ENCODE measurements around the gene POLE.
A peak's percentile ranks its signal among the peaks of the same experiment; 100 is the strongest.

The POLE gene

DNA sequence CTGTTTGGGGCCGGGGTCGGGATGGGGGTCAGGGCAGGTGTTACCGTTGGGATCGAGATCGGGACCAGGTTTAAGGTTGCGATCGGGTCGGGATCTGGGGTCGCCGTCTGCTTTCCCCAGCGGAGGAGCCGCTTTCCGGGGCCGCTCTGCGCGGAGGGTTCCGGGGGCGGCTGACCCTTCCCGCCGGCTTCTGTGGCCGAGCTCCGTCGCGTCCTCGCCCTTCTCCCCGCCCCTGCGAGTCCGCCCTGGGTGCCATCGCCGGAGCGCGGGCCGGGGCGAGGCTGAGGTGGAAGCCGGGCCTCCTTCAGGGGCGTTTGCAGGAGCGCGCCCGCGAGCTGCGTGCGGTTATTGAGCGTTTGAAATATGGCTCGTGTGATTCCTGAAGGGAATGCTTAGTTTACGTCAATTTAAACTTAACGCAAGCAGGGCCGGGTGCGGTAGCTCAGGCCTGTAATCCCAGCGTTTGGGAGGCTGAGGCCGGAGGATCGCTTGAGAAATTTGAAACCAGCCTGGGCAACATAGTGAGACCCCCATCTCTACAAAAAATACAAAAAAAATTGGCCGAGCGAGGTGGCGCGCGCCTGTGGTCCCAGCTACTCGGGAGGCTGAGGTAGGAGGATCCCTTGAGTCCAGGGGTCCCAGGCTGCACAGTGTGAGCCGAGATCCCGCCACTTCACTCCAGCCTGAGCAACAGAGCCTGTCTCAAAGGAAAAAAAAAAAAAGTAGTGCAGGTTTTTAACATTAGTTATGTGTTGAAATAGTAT is 24.1 kb upstream of the POLE start:
- Histone ChIP-seq H3K27me3 (ENCODE audit: low read depth, low read length) (no peaks in the 10 kb centered on the region), H4K20me1 (ENCODE audit: insufficient read depth, low read length) (peaks cover 7% of the 10 kb centered on the region), H3K36me3 (replicated peaks; ENCODE audit: low read depth, low read length) (peaks cover 27% of the 10 kb centered on the region), H3K79me2 (ENCODE audit: low read length) (peaks cover 56% of the 10 kb centered on the region), H3K9me3 (ENCODE audit: insufficient read depth, low read length) (peaks cover 3% of the 10 kb centered on the region; the same call in 1 of the 2 replicates), H2AFZ (ENCODE audit: low read depth, low read length) (no peak overlapping the region), H3K4me2 (ENCODE audit: low read length) (peak overlapping the region; percentile 82), H3K9ac (ENCODE audit: low read length) (peak overlapping the region; percentile 75), H3K27ac (ENCODE audit: low read length) (peak overlapping the region; percentile 19; the same call in 1 of the 2 replicates), H3K4me1 (ENCODE audit: low read length) (peaks cover 12% of the 10 kb centered on the region; the same call in 1 of the 2 replicates), H3K4me3 (ENCODE audit: low read length) (peak overlapping the region; percentile 90)
- no peak for TF ChIP-seq EZH2phosphoT487 (IDR thresholded peaks at IDR 0.05; ENCODE audit: low read depth)
- TF ChIP-seq, protein P1, sequence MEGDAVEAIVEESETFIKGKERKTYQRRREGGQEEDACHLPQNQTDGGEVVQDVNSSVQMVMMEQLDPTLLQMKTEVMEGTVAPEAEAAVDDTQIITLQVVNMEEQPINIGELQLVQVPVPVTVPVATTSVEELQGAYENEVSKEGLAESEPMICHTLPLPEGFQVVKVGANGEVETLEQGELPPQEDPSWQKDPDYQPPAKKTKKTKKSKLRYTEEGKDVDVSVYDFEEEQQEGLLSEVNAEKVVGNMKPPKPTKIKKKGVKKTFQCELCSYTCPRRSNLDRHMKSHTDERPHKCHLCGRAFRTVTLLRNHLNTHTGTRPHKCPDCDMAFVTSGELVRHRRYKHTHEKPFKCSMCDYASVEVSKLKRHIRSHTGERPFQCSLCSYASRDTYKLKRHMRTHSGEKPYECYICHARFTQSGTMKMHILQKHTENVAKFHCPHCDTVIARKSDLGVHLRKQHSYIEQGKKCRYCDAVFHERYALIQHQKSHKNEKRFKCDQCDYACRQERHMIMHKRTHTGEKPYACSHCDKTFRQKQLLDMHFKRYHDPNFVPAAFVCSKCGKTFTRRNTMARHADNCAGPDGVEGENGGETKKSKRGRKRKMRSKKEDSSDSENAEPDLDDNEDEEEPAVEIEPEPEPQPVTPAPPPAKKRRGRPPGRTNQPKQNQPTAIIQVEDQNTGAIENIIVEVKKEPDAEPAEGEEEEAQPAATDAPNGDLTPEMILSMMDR (IDR thresholded peaks at IDR 0.05; ENCODE audit: low read depth, low read length), result no peak

DNA sequence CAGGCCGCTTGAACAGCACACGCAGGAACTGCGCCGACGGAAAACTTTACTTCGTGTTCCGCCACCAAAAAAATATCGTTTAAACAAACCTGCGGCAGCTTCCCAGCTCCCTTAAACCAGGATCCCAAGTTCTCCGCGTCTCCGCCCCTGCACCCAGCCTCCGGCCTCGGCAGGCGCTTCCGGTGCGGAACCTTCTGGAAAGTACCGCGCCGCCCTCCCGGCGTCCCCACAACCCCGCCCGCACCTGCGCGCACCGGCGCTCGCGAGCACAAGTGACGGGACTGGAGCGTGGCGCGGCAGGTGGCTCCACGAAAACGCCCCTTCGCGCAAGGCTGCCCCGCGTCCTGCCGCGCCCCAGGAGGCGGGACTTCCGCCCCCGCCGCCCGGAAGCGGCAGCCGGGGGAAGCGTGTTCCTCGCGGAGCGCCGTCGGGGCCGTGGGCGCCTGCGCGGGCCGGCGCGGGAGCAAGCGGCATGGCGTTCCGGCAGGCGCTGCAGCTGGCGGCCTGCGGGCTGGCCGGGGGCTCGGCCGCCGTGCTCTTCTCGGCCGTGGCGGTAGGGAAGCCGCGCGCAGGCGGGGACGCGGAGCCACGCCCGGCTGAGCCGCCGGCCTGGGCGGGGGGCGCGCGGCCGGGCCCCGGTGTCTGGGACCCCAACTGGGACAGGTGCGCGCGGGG is 23.4 kb upstream of the POLE start, which contains the start of gene PGAM5:
TSS of gene PGAM5 (plus strand) at position 438 of the 675 bp plus-strand sequence. CDS start at position 473, 35 bp downstream.
- H3K27me3 ChIP-seq (ENCODE audit: low read depth, low read length), result no peaks in the 10 kb centered on the region

DNA sequence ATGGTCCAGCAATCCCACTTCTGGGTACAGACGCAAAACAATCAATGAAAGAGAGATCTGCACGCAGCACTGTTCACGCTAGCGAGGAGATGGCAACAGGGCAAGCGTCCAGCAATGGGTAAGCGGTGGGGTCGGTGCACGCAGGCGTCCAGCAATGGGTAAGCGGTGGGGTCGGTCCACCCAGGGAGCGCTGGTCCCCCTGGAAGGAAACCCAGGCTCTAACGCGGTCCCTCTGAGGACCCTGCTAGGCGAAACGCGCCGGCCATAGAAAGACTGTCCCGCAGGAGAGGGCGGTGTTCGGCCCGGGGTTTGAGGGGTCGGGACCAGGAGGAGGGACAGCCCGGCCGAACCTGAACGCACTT is 22.9 kb upstream of the POLE start:
- peak overlapping the region; percentile 90 for H3K4me3 ChIP-seq (ENCODE audit: low read length)
- peaks cover 12% of the 10 kb centered on the region; the same call in 1 of the 2 replicates for H3K4me1 ChIP-seq (ENCODE audit: low read length)
- peak overlapping the region; percentile 73 for H3K27ac ChIP-seq (ENCODE audit: low read length)
- H3K9ac ChIP-seq (ENCODE audit: low read length), result peak overlapping the region; percentile 81
- H3K4me2 ChIP-seq (ENCODE audit: low read length), result peak overlapping the region; percentile 98
- peaks cover 3% of the 10 kb centered on the region; the same call in 1 of the 2 replicates for H3K9me3 ChIP-seq (ENCODE audit: insufficient read depth, low read length)
- TF ChIP-seq EZH2phosphoT487 (IDR thresholded peaks at IDR 0.05; ENCODE audit: low read depth), result no peak
- TF ChIP-seq, protein P1 (IDR thresholded peaks at IDR 0.05; ENCODE audit: low read depth, low read length), result no peak
- peak overlapping the region; percentile 61 for H2AFZ ChIP-seq (ENCODE audit: low read depth, low read length)
- H3K27me3 ChIP-seq (ENCODE audit: low read depth, low read length), result no peaks in the 10 kb centered on the region
- H3K36me3 ChIP-seq (replicated peaks; ENCODE audit: low read depth, low read length), result peaks cover 24% of the 10 kb centered on the region
- H4K20me1 ChIP-seq (ENCODE audit: insufficient read depth, low read length), result peaks cover 7% of the 10 kb centered on the region
- peaks cover 51% of the 10 kb centered on the region for H3K79me2 ChIP-seq (ENCODE audit: low read length)

More for the DNA sequence above, 23.4 kb upstream of the POLE start, which contains the start of gene PGAM5:
- Histone ChIP-seq H3K79me2 (ENCODE audit: low read length) (peaks cover 53% of the 10 kb centered on the region), H3K36me3 (replicated peaks; ENCODE audit: low read depth, low read length) (peaks cover 25% of the 10 kb centered on the region), H3K9me3 (ENCODE audit: insufficient read depth, low read length) (peaks cover 3% of the 10 kb centered on the region; the same call in 1 of the 2 replicates), H3K4me3 (ENCODE audit: low read length) (peak within 1 kb of the TSS; percentile 90), H2AFZ (ENCODE audit: low read depth, low read length) (peak within 1 kb of the TSS; percentile 61), H3K4me2 (ENCODE audit: low read length) (peak within 1 kb of the TSS; percentile 98), H3K27ac (ENCODE audit: low read length) (peak within 1 kb of the TSS; percentile 73), H3K4me1 (ENCODE audit: low read length) (peaks cover 12% of the 10 kb centered on the region; the same call in 1 of the 2 replicates), H3K9ac (ENCODE audit: low read length) (peak within 1 kb of the TSS; percentile 81), H4K20me1 (ENCODE audit: insufficient read depth, low read length) (peaks cover 7% of the 10 kb centered on the region)
- no peak for TF ChIP-seq EZH2phosphoT487 (IDR thresholded peaks at IDR 0.05; ENCODE audit: low read depth)
- TF ChIP-seq, protein P1 (IDR thresholded peaks at IDR 0.05; ENCODE audit: low read depth, low read length), result no peak

DNA sequence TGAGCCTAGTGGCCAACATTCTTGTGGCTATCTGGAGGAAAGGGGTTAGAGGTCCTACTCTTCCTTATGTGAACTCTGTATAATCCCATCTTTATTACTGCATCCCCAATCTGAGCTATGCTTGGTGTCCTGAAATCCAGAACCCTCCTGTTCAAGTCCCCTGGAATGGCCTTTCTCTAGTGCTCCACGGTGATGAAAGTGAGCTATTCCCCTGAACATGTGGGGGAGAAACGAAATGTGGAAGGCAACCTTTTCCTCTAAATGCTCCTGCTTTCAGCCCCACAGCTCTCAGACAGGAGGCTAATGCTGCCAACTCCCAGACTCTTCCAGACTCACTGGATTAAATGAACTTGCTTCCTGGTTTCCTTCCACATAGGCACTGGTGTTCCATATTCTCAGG is 21.0 kb upstream of the POLE start:
- TF ChIP-seq, protein P1 (IDR thresholded peaks at IDR 0.05; ENCODE audit: low read depth, low read length), result no peak
- no peak for TF ChIP-seq EZH2phosphoT487 (IDR thresholded peaks at IDR 0.05; ENCODE audit: low read depth)
- H3K4me3 ChIP-seq (ENCODE audit: low read length), result no peak overlapping the region
- H3K9me3 ChIP-seq (ENCODE audit: insufficient read depth, low read length), result peaks cover 3% of the 10 kb centered on the region; the same call in 1 of the 2 replicates
- no peaks in the 10 kb centered on the region for H4K20me1 ChIP-seq (ENCODE audit: insufficient read depth, low read length)
- H3K36me3 ChIP-seq (replicated peaks; ENCODE audit: low read depth, low read length), result peaks cover 10% of the 10 kb centered on the region
- no peak overlapping the region for H2AFZ ChIP-seq (ENCODE audit: low read depth, low read length)
- H3K9ac ChIP-seq (ENCODE audit: low read length), result no peak overlapping the region
- H3K79me2 ChIP-seq (ENCODE audit: low read length), result peaks cover 32% of the 10 kb centered on the region
- H3K27ac ChIP-seq (ENCODE audit: low read length), result no peak overlapping the region
- H3K27me3 ChIP-seq (ENCODE audit: low read depth, low read length), result no peaks in the 10 kb centered on the region
- no peak overlapping the region for H3K4me2 ChIP-seq (ENCODE audit: low read length)
- H3K4me1 ChIP-seq (ENCODE audit: low read length), result peaks cover 12% of the 10 kb centered on the region; the same call in 1 of the 2 replicates
